ENCODE data around the gene TOM1L2.
"Not testable (repeated sequence)": the region's sequence is repeated elsewhere in the genome, so short reads cannot be mapped to it uniquely, and the experiment has no call there.

TOM1L2 gene

DNA sequence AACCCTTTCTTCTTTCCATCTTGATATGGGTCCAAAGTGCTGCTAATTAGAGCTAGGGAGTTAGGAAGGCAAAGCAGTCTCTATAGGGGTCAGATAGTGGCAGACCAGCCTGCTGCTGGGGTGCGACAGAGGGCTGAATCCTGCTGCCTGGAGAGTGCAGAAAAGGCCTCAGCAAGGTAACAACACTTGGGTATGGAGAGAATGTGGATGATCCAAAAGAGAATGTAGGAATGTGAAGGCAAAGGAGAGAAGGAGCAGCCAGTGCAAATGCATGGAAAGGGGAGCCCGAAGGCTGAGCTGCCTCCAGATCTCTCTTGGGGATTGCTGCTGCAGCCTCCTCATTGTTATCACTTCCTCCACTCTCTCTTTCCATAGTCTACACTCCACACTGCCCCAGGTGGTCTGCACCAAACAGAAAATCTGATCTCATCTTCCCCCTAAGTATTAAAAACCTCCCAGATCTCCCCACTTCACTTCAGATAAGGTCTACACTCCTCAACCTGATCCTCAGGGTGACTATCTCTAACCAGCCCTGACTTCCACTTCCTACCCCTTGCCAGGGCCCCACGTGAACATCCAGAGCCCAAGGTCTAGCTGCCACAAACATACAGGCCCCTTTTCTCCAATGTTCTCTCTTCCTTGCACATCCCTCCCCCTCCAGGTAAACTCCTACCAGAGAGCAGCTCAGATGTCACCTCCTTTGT, 28.8 kb downstream of the TOM1L2 start:
- DNase-seq (ENCODE audit: low spot score) = no peak

DNA sequence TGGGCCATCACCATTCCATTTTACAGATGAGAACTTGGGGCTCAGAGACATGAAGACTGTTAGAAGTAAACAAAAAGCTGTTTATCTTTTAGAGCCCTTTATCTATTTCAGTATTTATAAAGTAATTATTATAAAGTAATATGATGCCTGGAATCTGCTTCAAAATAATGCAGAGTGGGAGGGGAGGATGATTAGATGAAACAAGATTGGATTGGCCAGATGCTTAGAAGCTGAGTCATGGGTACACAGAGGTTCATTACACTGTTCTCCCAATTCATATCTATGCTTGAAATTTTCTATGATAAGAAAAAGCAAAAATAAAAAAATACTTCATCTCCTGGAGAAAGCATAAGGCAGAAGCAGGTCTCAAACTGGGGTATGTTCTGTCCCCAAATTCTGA, 29.4 kb downstream of the TOM1L2 start:
- DNase-seq (ENCODE audit: low spot score) = no peak

DNA sequence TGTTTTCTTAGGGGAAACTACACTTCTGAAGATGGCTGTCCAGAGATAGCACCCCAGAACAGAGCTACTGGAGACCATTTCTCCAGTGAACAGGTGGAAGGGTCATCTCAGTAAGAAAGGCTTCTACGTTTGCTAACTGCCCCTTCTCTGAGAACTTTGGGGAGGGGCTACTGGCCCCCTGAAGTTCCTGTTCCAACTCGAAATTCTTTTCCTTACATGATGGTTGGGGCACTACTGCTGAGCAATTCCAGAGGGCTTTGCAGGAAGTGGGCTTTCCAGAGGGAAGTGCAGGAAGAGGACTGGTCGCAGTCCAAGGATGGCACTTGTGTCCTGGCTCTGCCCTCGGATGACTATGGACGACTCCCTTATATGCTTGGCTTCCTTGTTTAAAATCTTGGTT, 31.2 kb downstream of the TOM1L2 start:
- no peak for DNase-seq (ENCODE audit: low spot score)

DNA sequence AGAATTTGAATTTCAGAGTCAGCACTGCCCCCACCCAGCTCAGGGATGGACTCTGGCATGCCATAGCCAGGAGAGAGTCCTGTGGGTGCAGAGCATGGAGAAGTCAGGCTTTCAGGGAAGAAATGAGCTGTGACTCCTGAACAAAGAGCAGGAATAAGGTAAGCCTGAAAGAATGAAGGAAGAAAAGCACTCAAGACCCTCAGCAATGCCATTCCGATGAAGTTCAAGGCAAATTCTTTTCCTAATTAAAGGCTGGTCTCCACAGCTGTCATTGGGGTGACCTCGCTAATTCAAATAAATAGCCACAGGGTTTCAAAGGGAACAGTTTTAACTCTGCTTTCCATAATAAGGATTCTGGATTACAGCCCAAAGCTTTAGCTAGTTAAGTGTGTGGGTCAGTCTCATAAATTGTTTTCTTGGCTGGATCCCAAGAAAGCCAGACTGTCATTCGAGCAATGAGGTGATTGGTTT, 31.7 kb downstream of the TOM1L2 start:
- DNase-seq (ENCODE audit: low spot score) = no peak

DNA sequence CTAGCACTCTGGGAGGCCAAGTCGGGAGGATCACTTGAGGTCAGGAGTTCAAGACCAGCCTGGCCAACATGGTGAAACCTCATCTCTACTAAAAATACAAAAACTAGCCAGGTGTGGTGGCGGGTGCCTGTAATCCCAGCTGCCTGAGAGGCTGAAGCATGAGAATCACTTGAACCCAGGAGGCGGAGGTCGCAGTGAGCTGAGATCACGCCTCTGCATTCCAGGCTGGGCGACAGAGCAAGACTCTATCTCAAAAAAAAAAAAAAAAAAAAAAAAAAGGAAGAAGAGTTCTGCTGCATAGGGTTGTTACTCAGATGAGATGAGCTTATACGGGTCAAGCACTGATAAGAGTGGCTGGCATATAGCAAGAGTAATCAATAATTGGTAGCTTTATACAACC, 32.3 kb downstream of the TOM1L2 start:
- not testable (repeated sequence) for DNase-seq (ENCODE audit: low spot score)

DNA sequence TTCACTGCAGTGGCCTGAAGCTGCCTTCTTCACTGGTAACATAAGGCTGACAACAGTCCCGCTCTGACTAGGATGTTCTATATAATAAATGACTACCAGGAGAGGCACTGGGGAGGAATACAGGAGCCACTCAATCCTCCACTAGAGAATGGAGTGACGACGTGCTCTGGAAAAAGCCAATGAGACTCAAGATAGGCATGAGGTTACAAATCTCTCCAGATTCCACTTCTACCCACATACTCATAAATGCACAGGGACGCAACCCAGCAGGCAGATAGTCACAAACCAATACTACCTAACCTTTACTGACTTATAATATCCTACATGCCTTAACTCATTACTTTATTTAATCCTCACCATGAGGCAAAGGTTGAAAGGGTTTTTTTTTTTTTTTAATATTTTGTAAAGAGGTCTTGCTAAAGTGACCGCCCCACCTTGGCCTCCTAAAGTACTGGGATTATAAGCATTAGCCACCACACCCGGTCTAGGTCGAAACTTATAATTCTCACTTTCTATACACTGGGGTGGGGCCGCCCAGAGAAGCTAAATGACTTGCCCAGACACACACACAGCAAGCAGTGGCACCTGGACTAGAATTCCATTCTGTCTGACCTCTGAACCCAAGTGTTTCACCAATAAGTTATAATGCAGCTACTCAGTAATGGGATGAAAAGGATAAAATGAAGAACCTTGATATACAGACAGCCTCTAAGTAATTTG, 33.7 kb downstream of the TOM1L2 start:
- no peak for DNase-seq (ENCODE audit: low spot score)

DNA sequence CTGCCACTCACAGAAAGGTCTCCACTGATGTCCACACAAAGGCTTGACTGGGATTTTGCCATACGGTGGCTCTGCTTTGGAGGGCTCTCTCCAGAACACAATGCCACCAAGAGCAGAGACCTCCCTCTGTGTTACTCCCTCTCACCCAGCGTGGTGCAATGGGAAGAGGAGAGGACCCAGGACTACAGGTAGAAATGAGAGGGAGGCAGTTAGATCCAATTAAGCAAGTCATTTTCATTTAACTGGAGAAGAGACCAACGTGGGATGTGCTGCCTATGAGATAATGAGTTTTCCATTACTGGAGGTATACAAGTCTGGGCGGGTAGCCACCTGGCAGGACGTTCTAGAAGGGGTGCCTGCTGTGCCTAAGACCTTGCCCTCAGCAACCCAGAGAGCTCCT, 34.2 kb downstream of the TOM1L2 start:
- no peak for DNase-seq (ENCODE audit: low spot score)

DNA sequence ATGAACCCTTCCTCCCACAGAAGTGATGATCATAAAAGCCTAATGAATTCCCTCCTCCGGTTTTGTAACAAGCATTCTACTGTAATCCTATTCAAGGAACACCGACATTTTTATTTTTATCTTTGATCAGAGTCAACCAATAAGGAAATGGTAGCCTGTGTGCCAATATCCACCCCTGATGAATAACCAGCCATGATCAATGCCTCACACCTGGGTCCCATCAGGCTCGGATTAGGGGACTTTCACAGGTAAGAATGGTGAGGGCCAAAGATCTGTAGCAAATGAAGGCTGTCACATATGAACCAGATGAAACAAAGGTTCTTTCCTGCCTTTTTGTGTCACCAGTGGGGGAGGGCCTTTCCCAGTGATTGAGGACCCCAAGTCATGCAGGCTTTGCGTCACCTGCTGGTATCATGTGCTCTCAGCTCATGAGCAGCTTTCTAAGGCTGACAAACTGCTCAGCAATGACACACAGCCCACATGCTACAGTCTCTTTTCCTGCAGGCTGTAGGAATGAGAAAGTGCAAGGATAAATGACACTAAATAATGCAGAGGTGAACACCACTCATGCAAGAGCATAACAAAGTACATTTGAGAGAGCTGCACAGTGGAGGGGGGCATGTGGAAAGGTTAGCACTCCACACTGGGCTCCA, 34.9 kb downstream of the TOM1L2 start:
- DNase-seq (ENCODE audit: low spot score) = no peak

DNA sequence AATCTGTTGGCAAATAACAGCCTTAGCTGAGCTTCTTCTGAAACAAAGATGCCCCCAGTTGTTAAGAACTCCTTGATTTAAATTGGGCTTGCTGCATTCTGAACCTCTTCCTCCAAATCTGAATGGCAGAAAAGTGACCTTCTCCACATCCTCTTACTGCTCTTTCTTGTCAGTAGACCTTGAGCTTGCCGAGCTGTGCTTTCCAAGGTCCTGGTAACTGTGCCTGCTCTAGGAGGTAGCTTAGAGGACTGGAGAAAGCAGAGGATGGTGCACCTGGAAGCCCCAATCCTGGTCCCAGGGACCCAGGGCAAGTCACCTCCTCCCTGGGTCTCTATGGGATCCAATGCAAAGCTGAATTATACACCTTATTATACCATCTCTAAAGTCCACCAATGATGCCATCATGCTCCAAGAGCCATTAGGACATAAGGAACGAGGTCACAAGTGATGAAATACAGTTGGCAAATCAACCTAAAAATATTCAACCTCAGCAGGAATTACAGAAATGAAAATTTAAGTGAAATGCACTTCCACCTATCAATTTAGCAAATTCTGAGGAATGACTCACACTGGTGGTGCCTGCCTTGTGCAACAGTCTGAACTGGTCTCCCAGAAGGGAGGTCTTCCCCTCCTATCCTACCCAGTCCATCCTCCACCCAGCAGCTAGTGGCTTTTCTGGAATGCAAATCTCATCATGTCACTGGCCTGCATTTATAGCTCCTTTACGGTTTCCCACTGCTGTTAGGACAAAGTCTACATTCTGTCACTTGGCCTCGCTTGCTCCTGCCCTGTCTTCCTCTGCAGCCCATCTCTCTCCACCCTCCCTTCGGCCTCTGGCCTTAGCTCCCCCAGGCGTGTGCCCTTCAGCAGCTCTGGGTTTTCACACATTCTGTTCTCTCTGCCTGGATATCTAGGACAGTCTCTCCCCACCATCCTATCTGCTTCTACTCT, 36.6 kb downstream of the TOM1L2 start:
- no peak for DNase-seq (ENCODE audit: low spot score)

DNA sequence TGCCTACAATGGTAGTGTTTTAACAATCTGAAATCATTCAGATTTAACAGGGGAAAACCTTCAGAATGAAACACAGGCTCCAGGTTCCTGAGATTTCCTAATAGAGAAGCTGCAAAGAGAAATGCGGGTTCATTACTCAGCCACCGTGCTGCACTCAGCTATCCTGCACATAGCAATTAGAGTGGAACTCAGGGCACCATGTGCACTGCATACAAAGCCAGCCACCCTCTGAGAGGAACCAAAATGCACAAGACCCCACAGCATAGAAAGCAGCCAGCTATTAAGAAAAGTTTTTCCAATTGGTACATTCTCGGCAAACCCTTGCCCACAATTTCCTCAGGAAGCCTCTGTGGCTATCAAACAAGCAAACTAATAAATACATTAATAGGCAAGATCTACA, 37.4 kb downstream of the TOM1L2 start:
- DNase-seq (ENCODE audit: low spot score) = no peak

DNA sequence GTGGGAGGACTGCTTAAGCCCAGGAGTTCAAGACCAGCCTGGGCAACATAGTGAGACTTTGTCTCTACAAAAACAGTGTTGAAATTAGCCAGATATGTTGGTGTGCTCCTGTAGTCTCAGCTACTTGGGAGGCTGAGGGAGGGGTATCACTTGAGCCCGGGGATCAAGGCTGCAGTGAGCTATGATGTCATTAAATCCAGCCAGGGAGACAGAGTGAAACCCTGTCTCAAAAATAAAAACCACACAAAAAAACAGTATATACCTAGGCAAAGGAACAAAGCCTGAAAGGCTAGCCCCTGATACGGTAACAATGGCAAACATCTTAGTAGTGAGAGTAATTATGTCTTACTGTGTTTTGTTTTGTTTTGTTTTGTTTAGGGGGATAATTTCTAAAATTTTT, 38.0 kb downstream of the TOM1L2 start:
- DNase-seq (ENCODE audit: low spot score) = no peak

DNA sequence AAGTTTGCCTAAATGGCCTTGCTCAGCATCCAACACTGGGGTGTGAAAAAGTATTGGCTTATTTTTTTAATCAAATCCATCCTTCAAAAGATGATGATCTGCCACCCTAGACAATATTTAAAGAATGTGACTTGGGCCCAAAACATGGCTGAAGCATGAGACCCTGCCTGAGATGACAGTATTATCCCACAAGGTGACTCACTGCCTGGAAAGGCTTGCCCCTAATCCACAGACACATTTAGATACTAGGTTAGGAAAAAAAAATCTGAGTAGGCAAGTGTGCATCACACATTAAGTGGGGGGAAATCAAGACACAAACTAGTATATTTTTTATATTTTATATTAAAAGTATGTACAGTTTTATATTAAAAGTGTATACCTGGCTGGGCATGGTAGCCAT, 38.4 kb downstream of the TOM1L2 start:
- no peak for DNase-seq (ENCODE audit: low spot score)

DNA sequence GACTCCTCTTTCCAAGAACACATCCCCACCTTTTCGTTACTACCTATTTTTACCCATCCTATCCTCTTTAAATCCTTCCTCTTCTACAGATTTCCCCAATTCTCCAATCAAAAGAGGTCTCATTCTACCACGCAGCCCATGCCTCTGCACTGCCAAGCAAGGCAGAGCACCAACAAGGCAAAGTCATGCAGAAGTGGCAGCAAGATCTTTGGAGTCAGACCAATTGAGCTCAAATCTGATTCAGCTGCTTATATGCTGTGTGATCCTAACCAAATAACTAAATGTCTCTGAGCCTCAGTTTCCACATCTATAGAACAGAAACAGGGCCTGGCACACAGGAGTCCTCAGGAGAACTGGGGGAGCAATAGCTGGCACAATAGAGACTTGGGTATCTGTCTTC, 41.0 kb downstream of the TOM1L2 start:
- DNase-seq (ENCODE audit: low spot score) = no peak

DNA sequence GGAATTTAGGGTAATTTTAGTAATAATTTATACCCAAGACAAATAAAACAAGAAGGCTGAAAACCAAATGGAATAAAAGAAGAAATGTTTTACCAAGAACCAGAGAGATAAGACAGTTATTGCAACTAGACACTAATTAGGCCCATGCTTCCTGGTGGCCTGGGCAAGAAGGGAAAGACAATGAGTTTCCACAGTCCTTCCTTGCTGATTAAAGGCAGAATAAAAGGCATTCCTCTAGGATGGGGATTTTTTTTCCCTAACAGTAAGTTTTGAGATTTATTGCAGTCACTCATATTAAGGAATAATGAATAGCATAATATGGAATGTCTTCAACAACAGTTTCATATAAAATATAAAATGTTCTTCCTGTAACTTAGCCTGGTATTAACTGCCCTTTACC, 41.5 kb downstream of the TOM1L2 start:
- no peak for DNase-seq (ENCODE audit: low spot score)

DNA sequence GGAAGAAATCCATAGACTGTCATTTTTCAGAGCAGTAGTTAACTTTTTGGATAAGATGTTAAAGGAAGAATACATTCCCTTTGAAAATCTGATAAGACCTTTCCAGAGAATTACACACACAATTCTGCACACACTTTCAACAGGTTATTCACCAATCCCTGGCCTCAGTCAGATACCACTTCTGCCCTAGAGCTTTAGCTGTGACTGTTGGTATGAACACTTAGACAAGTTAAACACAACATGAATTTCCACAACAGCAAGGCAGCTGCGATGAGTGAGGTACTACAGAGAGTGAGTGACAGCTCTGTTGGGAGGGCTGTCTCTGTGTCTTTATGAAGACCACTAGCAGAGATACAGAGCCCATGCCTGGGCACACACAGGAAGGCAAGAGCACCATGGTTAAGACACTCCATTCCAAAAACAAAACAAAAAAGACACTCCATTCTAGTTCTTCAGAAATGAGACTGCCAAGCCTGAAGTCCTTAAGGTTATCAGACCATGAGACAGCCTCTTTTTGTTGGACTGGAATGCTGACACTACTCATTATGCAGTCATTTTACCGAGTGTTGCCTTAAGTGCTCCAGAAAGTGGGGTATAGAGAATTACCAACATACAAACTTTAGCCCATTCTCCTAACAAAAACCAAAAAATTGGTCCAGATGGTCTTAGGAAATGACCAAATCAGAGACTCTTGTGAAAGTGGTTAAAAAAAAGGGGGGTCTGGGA, 42.4 kb downstream of the TOM1L2 start:
- DNase-seq (ENCODE audit: low spot score) = no peak

DNA sequence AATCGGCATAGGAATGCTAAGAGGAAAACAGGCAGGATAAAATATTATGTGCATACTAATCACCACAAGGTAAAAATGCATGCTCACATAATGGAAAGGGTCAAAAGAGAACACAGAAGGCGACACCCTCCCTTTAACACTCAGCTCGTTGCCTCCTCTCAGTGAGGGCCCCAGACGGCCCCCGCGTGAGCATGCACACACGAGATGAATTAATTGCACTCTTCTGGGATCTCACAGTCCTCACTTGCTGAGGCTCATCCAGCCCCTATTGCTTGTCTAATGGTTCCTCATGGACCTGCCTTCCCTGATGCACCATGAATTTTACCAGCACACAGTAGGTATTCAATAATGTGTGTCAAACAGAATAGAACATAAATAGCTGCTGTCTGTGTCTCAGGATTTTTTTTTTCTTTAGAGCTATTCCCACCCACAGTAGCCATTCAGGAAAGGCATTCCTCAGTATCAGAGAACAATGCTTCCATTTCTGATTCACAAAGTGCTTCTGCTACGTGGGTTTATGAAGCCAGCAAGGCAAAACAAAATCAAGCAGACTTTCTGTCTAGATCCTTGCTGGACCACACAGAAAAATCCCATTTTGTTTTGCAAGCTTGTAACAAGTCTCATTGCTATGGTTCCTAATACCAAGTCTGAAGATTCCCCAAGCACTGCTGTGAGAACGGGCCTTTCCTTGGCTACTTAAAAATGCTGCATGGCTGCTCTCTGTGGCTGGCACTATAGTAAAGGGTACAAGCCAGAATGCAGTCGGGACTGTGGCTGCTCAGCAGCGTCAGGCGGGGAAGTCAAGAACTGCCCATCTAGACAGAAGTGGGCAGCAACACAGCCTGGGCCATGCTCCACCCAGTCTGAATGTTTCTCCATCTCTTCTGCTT, 43.6 kb downstream of the TOM1L2 start:
- DNase-seq (ENCODE audit: low spot score) = peak; percentile 69

DNA sequence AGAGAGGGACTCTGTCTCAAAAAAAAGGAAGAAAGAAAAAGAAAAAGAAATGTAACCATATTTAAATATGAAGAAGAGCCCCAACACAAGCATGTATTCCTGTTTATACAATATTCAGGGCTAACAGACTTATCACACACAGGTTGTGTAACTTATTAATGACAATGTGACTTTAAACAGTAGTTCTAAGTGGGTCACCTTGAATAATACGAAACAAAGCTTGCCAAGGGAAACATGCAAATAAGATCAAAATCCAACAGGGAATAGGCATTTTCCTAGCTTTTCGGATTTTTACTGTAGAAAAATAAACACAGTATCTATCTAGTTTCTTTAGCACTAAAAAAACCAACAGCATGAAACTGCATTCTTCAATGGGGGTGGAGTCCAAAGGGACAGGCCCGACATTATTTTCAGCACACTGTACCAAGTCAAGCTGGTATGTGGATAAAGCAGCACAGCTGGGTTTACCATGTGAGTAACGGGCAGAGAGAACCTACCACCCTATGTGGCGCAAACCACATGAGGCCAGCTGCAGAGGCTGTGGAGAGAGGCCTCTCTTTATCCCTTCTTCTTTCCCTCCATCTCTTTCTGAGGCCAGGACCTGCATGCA, 45.3 kb downstream of the TOM1L2 start:
- DNase-seq (ENCODE audit: low spot score) = no peak

DNA sequence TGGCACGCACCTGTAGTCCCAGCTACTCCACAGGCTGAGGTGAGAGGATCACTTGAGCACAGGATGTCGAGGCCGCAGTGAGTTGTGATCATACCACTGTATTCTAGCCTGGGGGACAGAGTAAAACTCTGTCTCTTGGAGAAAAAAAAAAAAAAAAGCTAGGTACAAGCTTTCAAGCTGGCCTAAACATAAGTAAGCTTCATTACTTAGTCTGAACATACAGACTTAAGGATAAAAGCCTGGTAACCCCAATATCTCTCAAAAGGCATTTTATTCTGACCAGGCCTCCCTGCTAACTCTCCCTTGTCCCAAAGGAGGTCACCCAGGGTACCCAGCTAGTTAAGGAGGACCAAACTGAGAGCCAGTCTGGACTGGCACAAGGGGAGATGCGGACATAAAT, 46.2 kb downstream of the TOM1L2 start:
- DNase-seq (ENCODE audit: low spot score) = no peak

DNA sequence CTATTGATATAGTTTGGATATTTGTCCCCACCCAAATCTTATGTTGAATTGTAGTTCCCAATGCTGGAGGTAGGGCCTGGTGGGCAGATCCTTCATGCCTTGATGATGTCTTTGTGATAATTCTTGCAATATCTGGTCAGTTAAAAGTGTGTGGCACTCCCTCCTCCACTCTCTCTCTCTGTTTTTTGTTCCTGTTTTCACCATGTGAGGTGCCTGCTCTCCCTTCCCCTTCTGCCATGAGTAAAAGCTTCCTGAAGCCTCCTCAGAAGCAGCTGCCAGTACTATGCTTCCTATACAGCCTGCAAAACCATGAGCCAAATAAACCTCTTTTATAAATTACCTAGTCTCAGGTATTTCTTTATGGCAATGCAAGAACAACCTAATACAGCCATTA, 47.3 kb downstream of the TOM1L2 start:
- no peak for DNase-seq (ENCODE audit: low spot score)
